Gastrocnemius medialis (tissue), 4 donors: ENCODE measurements around the gene THG1L. TPM values are rescaled to one million over a fixed set of nuclear protein-coding genes. Genes with fewer than 3 reads are reported as not detected.

Experiments
- ATAC-seq, 2 donors: fragments of 150-250 bp; one replicate each; pipeline ENCODE4 v1.9.1; 2016
- DNase-seq, 2 donors: peaks; one replicate each; pipeline ENCODE4 v3.0.0-alpha.2; 2019
- H3K27ac ChIP-seq, 4 donors: fragments of 200-600 bp; sonication (generic); 1 replicate in 1 of 4; 2 replicates in 3 of 4; pipeline ENCODE4 v1.5.1; 2016 to 2018; ENCODE audit warnings: mild to moderate bottlenecking in 2 of 4, moderate library complexity in 1 of 4
- H3K27me3 ChIP-seq, 3 donors: fragments of 200-600 bp; sonication (generic) in 2 of 3; 1 replicate in 1 of 3; 2 replicates in 2 of 3; pipeline versions ENCODE4 v1.5.1 to v1.6.0; 2016 to 2019; ENCODE audit warnings: mild to moderate bottlenecking in 1 of 3, moderate library complexity in 1 of 3
- H3K36me3 ChIP-seq, 2 donors: fragments of 200-600 bp; sonication (generic) in 1 of 2; one replicate each; pipeline ENCODE4 v1.5.1; 2017 to 2018
- H3K4me1 ChIP-seq, 2 donors: fragments of 200-600 bp; sonication (generic) in 1 of 2; one replicate each; pipeline ENCODE4 v1.5.1; 2016 to 2017; ENCODE audit warnings: mild to moderate bottlenecking in 2 of 2
- H3K4me3 ChIP-seq, 4 donors: fragments of 200-600 bp; sonication (generic) in 3 of 4; 1 replicate in 1 of 4; 2 replicates in 3 of 4; pipeline ENCODE4 v1.5.1; 2016 to 2019; ENCODE audit warnings: mild to moderate bottlenecking in 2 of 4
- H3K9me3 ChIP-seq, 3 donors: fragments of 200-600 bp; sonication (generic) in 2 of 3; 1 replicate in 1 of 3; 2 replicates in 2 of 3; pipeline ENCODE4 v1.5.1; 2016 to 2019
- CTCF ChIP-seq, 5 experiments: fragments of 450-650 bp in 3 of 5; fragments of 200-600 bp in 2 of 5; sonication (generic) in 2 of 5; IDR thresholded peaks in 4 of 5; conservative IDR thresholded peaks in 1 of 5; 1 replicate in 4 of 5; 2 replicates in 1 of 5; pipeline ENCODE4 v1.5.1; 2016 to 2019; ENCODE audit warnings: antibody characterized with exemption in 5 of 5, mild to moderate bottlenecking in 3 of 5, moderate library complexity in 3 of 5
- POLR2A ChIP-seq, 2 donors: fragments of 450-650 bp; IDR thresholded peaks; one replicate each; pipeline ENCODE4 v1.6.1; 2017; ENCODE audit warnings: antibody characterized with exemption in 2 of 2, mild to moderate bottlenecking in 2 of 2, moderate library complexity in 2 of 2
- in situ Hi-C, 4 donors: fragments of 200-750 bp; cut with MboI; loops; one replicate each; pipeline versions ENCODE4 v1.15.0 to v1.8.0; 2017; ENCODE audit warnings: low sequenced_read_pairs in 4 of 4
- intact Hi-C: fragments of 100-400 bp; cut with DNase I; formaldehyde crosslinking; loops from one replicate; pipeline ENCODE4 v1.15.1; 2023; ENCODE audit warnings: low total_unique reads
- total RNA-seq, 4 donors: library from RNA; depleted of rRNA; stranded (reverse); fragments of >200 nt; gene quantifications; one replicate each; pipeline versions ENCODE4 v1.1.0 to v1.2.3, GENCODE V29; 2016

The THG1L gene
- total RNA-seq, 4 donors from 2014 or later = 3.5 to 9.7 (median 6.6) TPM

- H3K9me3 ChIP-seq = no peaks in the 10 kb centered on the region
- peak overlapping the region; percentile 67 to 91 (median 72) for H3K4me3 ChIP-seq
- intact Hi-C loops = loop anchor here (5.0 to 10.0 kb wide), 3 partner anchors 310 to 600 kb away; partner anchors contain the start of gene MED7
- ATAC-seq = peak; percentile 1 to 22
- no peak for DNase-seq
- in situ Hi-C loops = loop anchor here in 2 of 4 donors (25.0 kb wide), 1 partner anchor 607 kb away; the partner anchor contains the start of gene MED7 (in 2 of the 2)
- H3K36me3 ChIP-seq = peaks cover 0 to 3% of the 10 kb centered on the region in 2 donors
- peaks cover 10 to 14% of the 10 kb centered on the region in 2 donors for H3K4me1 ChIP-seq
- no peaks in the 10 kb centered on the region for H3K27me3 ChIP-seq
- no peak for TF ChIP-seq CTCF (IDR thresholded peaks at IDR 0.05 in 4 of 5, conservative IDR thresholded peaks at IDR 0.05 in 1 of 5)
- no peak for TF ChIP-seq POLR2A (IDR thresholded peaks at IDR 0.05)
- H3K27ac ChIP-seq = peak overlapping the region in 2 of 4 donors; percentile 46 to 58
These were observed 13.1 kb downstream of the THG1L start for GRCh38 chr5:157744051-157745011.

GRCh38 chr5:157745041-157745456, 13.8 kb downstream of the THG1L start:
- intact Hi-C loops (loop anchor here (10.0 kb wide), 2 partner anchors 310 to 600 kb away; partner anchors contain the start of gene MED7), in situ Hi-C loops (loop anchor here in 2 of 4 donors (25.0 kb wide), 1 partner anchor 608 kb away; the partner anchor contains the start of gene MED7 (in 2 of the 2))
- no peaks in the 10 kb centered on the region for H3K27me3 ChIP-seq
- H3K4me1 ChIP-seq = peaks cover 10 to 14% of the 10 kb centered on the region in 2 donors
- H3K36me3 ChIP-seq = no peaks in the 10 kb centered on the region
- DNase-seq (no peak), ATAC-seq (no peak)
- H3K4me3 ChIP-seq = peak overlapping the region; percentile 67 to 91 (median 72)
- no peak for TF ChIP-seq POLR2A (IDR thresholded peaks at IDR 0.05)
- TF ChIP-seq CTCF (IDR thresholded peaks at IDR 0.05 in 4 of 5, conservative IDR thresholded peaks at IDR 0.05 in 1 of 5) = no peak
- H3K9me3 ChIP-seq = no peaks in the 10 kb centered on the region
- H3K27ac ChIP-seq = no peak overlapping the region

DNA sequence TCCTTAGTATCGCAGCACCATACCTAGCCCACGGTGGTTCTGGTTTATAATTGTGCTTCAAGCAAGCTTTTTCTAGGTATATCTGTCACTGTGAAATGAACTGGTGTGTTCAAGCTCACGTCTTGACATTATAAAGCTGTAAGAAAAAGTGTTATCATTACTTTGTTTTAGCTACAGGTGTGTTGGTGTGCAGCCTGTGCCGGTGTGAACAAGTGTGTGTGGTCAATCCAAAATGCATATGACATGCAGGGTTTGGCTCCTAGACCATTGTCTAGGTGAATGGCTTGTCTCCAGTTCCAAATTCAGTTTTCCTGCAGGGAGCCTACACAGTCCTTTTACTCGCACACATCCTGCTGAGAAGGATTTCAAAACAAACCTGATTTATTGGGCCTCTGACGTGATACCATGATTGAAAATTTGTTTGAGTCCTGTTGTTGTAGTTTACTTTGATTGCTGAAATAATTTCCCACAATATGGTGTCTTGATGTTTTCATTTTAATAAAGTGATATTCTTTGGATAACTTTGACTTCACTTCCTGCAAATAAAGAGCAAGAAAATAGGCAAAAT, 16.0 kb downstream of the THG1L start:
- no peaks in the 10 kb centered on the region for H3K36me3 ChIP-seq
- TF ChIP-seq POLR2A (IDR thresholded peaks at IDR 0.05) (no peak), CTCF (IDR thresholded peaks at IDR 0.05 in 4 of 5, conservative IDR thresholded peaks at IDR 0.05 in 1 of 5) (no peak)
- in situ Hi-C loops = loop anchor here in 2 of 4 donors (25.0 kb wide), 1 partner anchor 610 kb away; the partner anchor contains the start of gene MED7 (in 2 of the 2)

GRCh38 chr5:157747766-157748700, 16.8 kb downstream of the THG1L start:
- Histone ChIP-seq H3K36me3 (no peaks in the 10 kb centered on the region), H3K4me3 (no peak overlapping the region), H3K27ac (no peak overlapping the region), H3K9me3 (no peaks in the 10 kb centered on the region), H3K4me1 (peaks cover 10 to 14% of the 10 kb centered on the region in 2 donors), H3K27me3 (no peaks in the 10 kb centered on the region)
- in situ Hi-C loops (loop anchor here in 2 of 4 donors (25.0 kb wide), 1 partner anchor 611 kb away; the partner anchor contains the start of gene MED7 (in 2 of the 2)), intact Hi-C loops (loop anchor here (10.0 kb wide), 2 partner anchors 313 to 603 kb away; partner anchors contain the start of gene MED7)
- TF ChIP-seq POLR2A (IDR thresholded peaks at IDR 0.05) (no peak), CTCF (IDR thresholded peaks at IDR 0.05 in 4 of 5, conservative IDR thresholded peaks at IDR 0.05 in 1 of 5) (no peak)
- ATAC-seq (no peak), DNase-seq (no peak)

More for the DNA sequence above, 16.0 kb downstream of the THG1L start:
- H3K27me3 ChIP-seq = no peaks in the 10 kb centered on the region
- H3K4me3 ChIP-seq = no peak overlapping the region
- no peak overlapping the region for H3K27ac ChIP-seq
- ATAC-seq = no peak
- intact Hi-C loops = loop anchor here (10.0 kb wide), 2 partner anchors 312 to 602 kb away; partner anchors contain the start of gene MED7
- no peaks in the 10 kb centered on the region for H3K9me3 ChIP-seq
- peaks cover 10 to 14% of the 10 kb centered on the region in 2 donors for H3K4me1 ChIP-seq
- DNase-seq = no peak
